IPS-NIHi7 (cell line): ENCODE data around the gene ZFR.

Experiments used
- DNase-seq: peaks from one replicate; pipeline ENCODE4 v3.0.0; 2012; ENCODE audit warnings: mixed read lengths; ENCODE audit errors: extremely low spot score

Gene ZFR

GRCh38 chr5:32444431-32445286, at the start of gene ZFR:
Gene ZFR (minus strand): TSS chr5:32444740. CDS start chr5:32444658, 82 bp downstream.
- DNase-seq = peak; percentile 96

DNA sequence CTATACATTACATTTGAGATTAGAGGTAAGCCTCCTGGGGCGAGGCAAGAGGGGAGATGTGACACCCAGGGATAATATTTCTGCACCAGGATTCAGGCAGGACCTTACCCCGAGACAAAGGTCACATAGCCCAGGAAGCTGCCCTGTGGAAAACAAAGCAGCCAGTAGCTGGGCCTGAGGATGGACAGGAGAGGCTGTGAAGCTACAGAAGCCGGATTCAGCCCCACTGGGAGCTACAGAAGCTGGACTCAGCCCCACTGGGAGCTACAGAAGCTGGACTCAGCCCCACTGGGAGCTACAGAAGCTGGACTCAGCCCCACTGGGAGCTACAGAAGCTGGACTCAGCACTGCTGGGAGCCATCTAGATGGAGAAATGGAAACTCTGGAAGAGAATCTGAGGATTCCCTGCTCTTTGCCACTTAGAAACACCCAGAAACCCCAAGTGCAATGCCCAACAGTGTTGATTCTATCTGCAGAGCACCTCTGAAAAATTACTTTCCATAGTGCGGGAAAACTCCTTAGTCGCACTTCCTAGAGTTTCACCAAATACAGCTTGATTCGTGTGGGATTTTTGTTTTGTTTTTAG, 46.5 kb upstream of the ZFR start:
- no peak for DNase-seq

GRCh38 chr5:32489791-32490562, 45.4 kb upstream of the ZFR start:
- DNase-seq = peak; percentile 80

- no peak for DNase-seq
Measured at GRCh38 chr5:32487424-32487823, 42.9 kb upstream of the ZFR start.

GRCh38 chr5:32487008-32487407, 42.5 kb upstream of the ZFR start:
- DNase-seq = no peak

DNA sequence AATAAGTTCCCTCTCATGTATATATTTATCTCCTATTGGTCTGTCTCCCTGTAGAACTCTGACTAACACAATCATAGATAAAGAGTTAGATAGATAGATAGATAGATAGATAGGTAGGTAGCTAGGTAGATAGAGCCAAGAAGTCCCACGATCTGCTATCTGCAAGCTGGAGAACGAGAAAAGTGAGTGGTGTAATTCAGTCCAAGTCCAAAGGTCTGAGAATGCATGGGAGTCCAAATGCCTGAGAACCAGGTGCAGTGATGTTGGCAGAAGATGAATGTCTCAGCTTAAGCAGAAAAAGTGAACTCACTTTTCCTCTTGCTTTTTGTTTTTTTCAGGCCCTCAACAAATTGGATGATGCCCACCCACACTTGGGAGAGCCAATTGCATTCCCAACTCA, 37.7 kb upstream of the ZFR start:
- DNase-seq = no peak

GRCh38 chr5:32479096-32479495, 34.6 kb upstream of the ZFR start:
- DNase-seq = no peak

DNA sequence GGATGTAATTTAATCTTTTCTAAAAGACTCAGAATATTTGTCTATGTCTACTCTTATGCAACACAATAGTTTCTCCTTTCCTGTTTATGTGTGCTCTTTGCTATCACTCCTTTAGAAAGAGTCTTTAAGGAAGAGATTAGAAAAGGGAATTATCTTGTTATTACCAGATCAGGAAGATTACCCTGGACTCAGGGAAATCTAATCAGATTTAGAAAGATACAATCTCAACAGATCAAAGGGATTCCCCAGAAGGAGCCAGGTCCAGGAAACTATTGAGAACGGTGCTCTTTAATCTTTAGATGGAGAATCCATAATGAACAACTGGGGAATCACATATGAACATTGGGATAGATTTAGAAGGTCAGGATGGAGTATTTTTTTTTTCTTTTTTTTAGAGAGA, 32.4 kb upstream of the ZFR start:
- DNase-seq = no peak

GRCh38 chr5:32475334-32476097, 31.0 kb upstream of the ZFR start:
- no peak for DNase-seq

DNA sequence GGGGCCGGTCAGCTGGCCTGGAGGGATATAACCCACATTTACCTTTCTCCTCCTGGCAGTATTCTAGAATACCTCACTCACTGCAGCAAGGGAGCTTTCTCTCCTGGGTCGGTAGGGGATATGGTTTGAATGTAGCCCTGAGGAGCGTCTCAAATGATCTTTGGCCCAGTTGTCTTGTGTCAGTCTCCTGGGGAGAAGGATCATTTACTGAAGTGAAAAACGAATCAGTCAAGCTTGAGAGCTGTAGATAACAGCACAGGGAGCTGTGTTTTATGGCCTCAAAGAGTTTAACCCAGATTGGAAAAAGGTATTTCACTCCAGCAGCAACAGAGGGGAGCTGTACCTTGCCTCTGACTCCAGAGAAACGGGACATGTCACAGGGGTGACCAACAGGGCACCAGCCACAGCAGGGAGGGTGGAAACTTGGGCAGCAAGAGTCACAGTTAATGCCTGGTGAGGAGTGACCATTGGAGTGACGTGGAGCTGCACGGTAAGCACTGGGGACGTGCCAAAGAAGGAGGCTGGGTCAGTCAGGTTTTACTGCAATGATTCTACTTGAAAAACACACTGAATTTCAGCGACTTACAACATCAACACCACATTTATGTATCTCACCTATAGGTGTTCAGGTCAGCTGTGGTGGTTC, 29.8 kb upstream of the ZFR start:
- peak; percentile 44 for DNase-seq

DNA sequence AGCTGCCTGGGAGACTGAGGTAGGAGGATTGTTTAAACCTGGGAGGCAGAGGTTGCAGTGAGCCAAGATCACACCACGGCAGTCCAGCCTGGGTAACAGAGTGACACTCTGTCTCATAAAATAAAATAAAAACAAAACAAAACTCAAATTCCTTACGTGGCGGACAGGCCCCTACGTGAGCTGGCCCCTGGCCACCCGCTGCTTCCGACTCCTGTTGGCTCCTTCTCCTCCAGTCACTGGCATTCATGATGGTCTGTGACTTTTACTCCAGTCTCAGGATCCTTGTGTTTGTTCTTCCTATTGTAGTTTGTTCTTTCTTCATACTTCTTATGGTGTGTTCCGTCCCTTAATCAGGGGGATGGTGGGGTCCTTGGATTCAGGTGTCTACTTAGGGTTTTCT, 28.5 kb upstream of the ZFR start:
- DNase-seq = no peak

DNA sequence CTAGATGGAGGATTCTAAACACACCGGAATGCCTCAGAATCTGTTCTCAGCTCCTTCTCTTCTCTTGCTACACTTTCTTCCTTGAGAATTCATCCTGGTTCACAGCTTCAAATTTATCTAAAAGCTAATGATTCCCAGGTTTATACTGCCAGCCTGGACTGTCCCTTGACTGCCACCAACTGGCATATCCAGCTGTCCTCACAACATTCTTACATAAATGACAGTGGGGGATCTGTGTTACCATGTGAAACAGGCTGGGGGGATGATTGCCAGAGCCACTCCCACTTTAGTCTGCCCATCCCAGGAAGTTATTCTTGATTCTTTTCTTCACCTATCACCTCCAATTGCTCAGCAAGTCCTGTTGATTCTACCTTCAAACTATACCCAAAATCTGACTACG, 27.2 kb upstream of the ZFR start:
- peak; percentile 26 for DNase-seq

GRCh38 chr5:32465076-32465475, 20.5 kb upstream of the ZFR start:
- DNase-seq = no peak

DNA sequence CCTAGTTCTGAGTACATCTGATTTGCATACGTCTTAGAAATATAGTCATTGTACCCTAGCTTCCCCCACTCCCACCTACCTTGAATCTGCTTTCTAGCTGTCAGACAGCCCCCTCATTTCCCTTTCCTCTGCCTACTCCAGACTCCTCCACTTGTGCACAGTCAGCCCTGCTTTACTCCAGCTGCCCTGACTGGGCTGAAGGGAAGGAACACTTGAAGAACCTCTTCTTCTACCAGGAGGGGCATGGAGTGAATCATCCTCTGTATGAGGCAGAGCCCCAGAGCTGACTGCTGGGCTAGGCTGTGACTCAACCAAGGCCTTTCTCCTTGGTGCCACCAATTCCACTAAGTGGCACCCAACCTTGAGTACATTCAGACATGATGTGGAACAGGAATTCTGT, 18.1 kb upstream of the ZFR start:
- no peak for DNase-seq

DNA sequence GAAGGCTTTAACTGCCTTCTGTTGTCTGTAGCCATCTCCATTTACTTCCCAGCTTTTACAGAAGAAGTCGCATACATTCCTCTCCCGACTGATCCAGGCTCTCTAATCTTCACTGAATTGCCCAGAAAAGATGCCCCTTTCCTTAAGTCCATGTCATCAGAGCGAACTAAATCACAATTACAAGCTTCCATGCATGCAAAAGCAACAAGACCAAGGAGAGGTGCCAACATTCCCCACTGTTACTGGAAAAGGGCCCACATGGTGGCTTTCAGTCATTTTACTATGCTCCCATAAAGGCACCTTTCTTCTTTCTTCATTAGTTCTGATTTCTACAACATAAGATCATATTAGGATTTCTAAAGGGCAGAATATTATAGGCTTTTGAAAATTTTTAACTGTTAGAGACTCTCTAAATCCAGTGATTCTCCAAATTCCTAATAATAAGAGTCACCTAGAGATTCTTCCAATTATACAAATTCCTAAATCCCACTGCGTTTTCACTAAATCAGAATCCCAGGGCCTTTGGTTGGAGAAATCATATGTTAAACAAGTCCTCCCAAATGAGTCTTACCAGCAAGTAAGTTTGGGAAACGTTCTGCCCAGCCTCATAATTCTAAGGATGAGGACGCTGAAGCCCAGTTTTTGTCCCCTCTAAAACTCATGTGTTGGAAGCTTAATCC, 17.0 kb upstream of the ZFR start:
- DNase-seq = no peak

DNA sequence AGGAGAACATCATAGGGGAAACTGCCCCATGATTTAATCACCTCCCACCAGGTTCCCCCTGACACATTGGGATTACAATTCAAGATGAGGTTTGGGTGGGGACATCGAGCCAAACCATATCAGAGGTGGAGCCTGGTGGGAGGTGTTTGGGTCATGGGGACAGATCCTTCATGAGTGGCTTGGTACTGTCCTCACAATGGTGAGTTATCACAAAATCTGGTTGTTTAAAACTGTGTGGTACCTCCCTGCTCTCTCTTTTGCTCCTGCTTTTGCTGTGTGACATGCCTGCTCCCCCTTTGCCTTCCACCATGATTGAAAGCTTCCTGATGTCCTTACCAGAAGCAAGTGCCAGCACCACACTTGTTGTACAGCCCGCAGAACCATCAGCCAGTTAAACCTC, 16.2 kb upstream of the ZFR start:
- DNase-seq = no peak

DNA sequence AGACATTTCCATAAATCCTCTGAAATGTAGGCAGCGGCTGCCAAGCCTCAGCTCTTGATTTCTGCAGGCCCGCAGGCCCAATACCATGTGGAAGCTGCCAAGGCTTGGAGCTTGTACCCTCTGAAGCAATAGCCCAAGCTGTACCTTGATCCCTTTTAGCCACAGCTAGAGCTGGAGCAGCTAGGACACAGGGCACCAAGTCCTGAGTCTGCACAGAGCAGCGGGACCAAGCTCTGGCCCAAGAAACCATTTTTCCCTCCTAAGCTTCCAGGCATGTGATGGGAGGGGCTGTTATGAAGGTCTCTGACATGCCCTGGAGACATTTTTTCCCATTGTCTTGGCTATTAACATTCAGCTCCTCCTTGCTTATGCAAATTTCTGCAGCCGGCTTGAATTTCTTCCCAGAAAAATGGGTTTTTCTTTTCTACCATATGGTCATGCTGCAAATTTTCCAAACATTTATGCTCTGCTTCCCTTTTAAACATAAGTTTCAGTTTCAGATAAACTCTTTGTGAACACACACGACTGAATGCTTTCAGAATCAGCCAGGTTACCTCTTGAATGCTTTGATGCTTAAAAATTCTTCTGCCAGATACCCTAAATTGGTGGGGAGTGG, 14.4 kb upstream of the ZFR start:
- DNase-seq = no peak

GRCh38 chr5:32455311-32455710, 10.8 kb upstream of the ZFR start:
- no peak for DNase-seq

DNA sequence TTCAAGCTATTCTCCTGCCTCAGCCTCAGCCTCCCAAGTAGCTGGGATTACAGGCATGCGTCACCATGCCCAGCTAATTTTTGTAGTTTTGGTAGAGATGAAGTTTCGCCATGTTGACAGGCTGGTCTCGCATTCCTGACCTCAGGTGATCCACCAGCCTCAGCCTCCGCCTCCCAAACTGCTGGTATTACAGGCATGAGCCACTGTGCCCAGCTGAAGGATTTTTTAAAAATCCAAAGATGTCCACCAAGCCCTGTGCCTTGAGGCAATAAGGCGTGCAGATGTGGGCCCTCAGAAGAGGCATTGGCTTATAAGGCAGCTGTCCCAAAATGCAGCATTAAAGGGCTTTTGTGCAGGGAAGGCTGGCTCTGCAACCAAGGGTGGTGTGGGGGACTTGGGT, 10.3 kb upstream of the ZFR start:
- DNase-seq = no peak

- DNase-seq = no peak
Measured at GRCh38 chr5:32453916-32454315, 9.4 kb upstream of the ZFR start.
